Colonic mucosa (tissue), 4 donors: Measurements from ENCODE around the gene PLPP6. TPM values are rescaled to one million over a fixed set of nuclear protein-coding genes. Genes with fewer than 3 reads are reported as not detected.

Source experiments
- DNase-seq: peaks from one replicate; pipeline ENCODE4 v3.0.0-alpha.2; 2020
- H3K27ac ChIP-seq: fragments of 200-600 bp; one replicate; pipeline ENCODE4 v1.8.0; 2021
- H3K27me3 ChIP-seq: fragments of 200-600 bp; one replicate; pipeline ENCODE4 v1.8.0; 2021
- H3K36me3 ChIP-seq: fragments of 200-600 bp; one replicate; pipeline ENCODE4 v1.8.0; 2021
- H3K4me1 ChIP-seq: fragments of 200-600 bp; one replicate; pipeline ENCODE4 v1.8.0; 2021; ENCODE audit warnings: mild to moderate bottlenecking
- H3K4me3 ChIP-seq: fragments of 200-600 bp; one replicate; pipeline ENCODE4 v1.8.0; 2021
- H3K9ac ChIP-seq, 2 donors: one replicate each; pipeline ENCODE4 v1.7.0; 2013; ENCODE audit warnings: control low read depth in 2 of 2, low read depth in 2 of 2, low read length in 2 of 2
- H3K9me3 ChIP-seq: fragments of 200-600 bp; one replicate; pipeline ENCODE4 v1.8.0; 2021
- CTCF ChIP-seq: fragments of 200-600 bp; IDR thresholded peaks from one replicate; pipeline ENCODE4 v1.8.0; 2022; ENCODE audit warnings: antibody characterized with exemption, mild to moderate bottlenecking
- intact Hi-C: fragments of 100-400 bp; cut with DNase I; formaldehyde crosslinking; loops from one replicate; pipeline ENCODE4 v1.14.1; 2022
- total RNA-seq, 2 donors: library from RNA; stranded (reverse); fragmentation: NEBNext Ultra II Directional in 1 of 2; extraction: Animal tissue kit (Norgen Biotek cat#: 25700) in 1 of 2; gene quantifications; one replicate each; pipeline ENCODE4 v1.2.1, GENCODE V29; 2021
- donor health status: healthy.
- donor health status: DM: no; HTN: no; CAD: no.
- donor health status: DM: no; HTN: no; CAD: no.

The PLPP6 gene
- total RNA-seq, 2 donors from 2014 or later, result 15.6 to 17.8 TPM

GRCh38 chr9:4668604-4669003 is 6.5 kb downstream of the PLPP6 start:
- Histone ChIP-seq H3K9ac (no peak overlapping the region), H3K4me3 (no peak overlapping the region), H3K4me1 (no peaks in the 10 kb centered on the region), H3K27me3 (no peaks in the 10 kb centered on the region), H3K36me3 (no peaks in the 10 kb centered on the region), H3K27ac (no peak overlapping the region), H3K9me3 (no peaks in the 10 kb centered on the region)
- intact Hi-C loops, result no loop called here
- TF ChIP-seq CTCF, result no peak
- DNase-seq, result no peak

- no peak overlapping the region for H3K9ac ChIP-seq
- TF ChIP-seq CTCF, result no peak
Observed at GRCh38 chr9:4669890-4670289, 7.8 kb downstream of the PLPP6 start.

GRCh38 chr9:4670591-4670990 is 8.5 kb downstream of the PLPP6 start:
- intact Hi-C loops, result loop anchor here (10.0 kb wide), 1 partner anchor 314 kb away; the partner anchor contains the start of gene JAK2
- no peak overlapping the region for H3K4me3 ChIP-seq
- H3K36me3 ChIP-seq, result no peaks in the 10 kb centered on the region
- H3K27ac ChIP-seq, result no peak overlapping the region
- no peaks in the 10 kb centered on the region for H3K9me3 ChIP-seq
- H3K9ac ChIP-seq, result no peak overlapping the region
- no peak for DNase-seq
- TF ChIP-seq CTCF, result no peak
- no peaks in the 10 kb centered on the region for H3K4me1 ChIP-seq
- H3K27me3 ChIP-seq, result no peaks in the 10 kb centered on the region

More at GRCh38 chr9:4669890-4670289, 7.8 kb downstream of the PLPP6 start:
- Histone ChIP-seq H3K9me3 (no peaks in the 10 kb centered on the region), H3K4me1 (no peaks in the 10 kb centered on the region), H3K27me3 (no peaks in the 10 kb centered on the region), H3K36me3 (no peaks in the 10 kb centered on the region), H3K4me3 (no peak overlapping the region), H3K27ac (no peak overlapping the region)
- intact Hi-C loops, result loop anchor here (10.0 kb wide), 1 partner anchor 315 kb away; the partner anchor contains the start of gene JAK2
- DNase-seq, result no peak

- no peak overlapping the region for H3K4me3 ChIP-seq
- H3K9me3 ChIP-seq, result no peaks in the 10 kb centered on the region
- DNase-seq, result no peak
- no peaks in the 10 kb centered on the region for H3K4me1 ChIP-seq
- TF ChIP-seq CTCF, result no peak
- intact Hi-C loops, result loop anchor here (10.0 kb wide), 1 partner anchor 313 kb away; the partner anchor contains the start of gene JAK2
- no peaks in the 10 kb centered on the region for H3K36me3 ChIP-seq
- H3K27ac ChIP-seq, result no peak overlapping the region
- no peaks in the 10 kb centered on the region for H3K27me3 ChIP-seq
- H3K9ac ChIP-seq, result no peak overlapping the region
Observed at GRCh38 chr9:4671737-4672136, 9.6 kb downstream of the PLPP6 start.

GRCh38 chr9:4674783-4675182 is 12.7 kb downstream of the PLPP6 start:
- H3K27me3 ChIP-seq, result no peaks in the 10 kb centered on the region
- no peak for DNase-seq
- no peaks in the 10 kb centered on the region for H3K36me3 ChIP-seq
- H3K27ac ChIP-seq, result peak overlapping the region; percentile 19
- no peak overlapping the region for H3K4me3 ChIP-seq
- no peak for TF ChIP-seq CTCF
- H3K9ac ChIP-seq, result no peak overlapping the region
- no peaks in the 10 kb centered on the region for H3K9me3 ChIP-seq
- intact Hi-C loops, result loop anchor here (10.0 kb wide), 1 partner anchor 310 kb away; the partner anchor contains the start of gene JAK2
- H3K4me1 ChIP-seq, result no peaks in the 10 kb centered on the region
